ENCODE measurements around the gene TXNDC11.

The TXNDC11 gene

DNA sequence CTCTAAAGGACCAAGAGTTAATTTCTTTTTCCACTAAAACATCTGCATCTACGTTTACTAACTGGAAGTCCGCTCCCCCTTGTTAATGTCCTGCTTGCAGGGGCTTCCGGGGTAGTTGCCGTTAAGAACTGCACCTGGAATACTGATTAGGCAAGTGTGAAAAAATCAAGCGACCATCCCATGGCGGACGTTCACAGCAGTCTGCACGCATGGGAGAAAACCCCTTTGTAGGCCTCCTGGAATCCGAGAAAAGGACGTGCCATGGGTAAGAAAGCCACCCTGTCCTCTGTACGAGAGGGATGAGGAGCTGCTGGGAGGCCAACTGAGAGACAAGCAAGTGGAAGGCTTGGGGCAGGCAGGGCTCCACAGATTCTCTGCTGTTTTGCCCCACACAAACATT lies 59.5 kb downstream of the TXNDC11 start:
- H3K4me3 ChIP-seq (ENCODE audit: low read depth, low read length), result no peak overlapping the region
- TF ChIP-seq CTCF (IDR thresholded peaks at IDR 0.05; ENCODE audit: borderline replicate concordance, insufficient read depth, low read depth, low read length), result no peak

- no peak for TF ChIP-seq CTCF (IDR thresholded peaks at IDR 0.05; ENCODE audit: borderline replicate concordance, insufficient read depth, low read depth, low read length)
- H3K4me3 ChIP-seq (ENCODE audit: low read depth, low read length), result no peak overlapping the region
Measured at GRCh38 chr16:11682655-11683096, 60.0 kb downstream of the TXNDC11 start.

GRCh38 chr16:11681976-11682654 lies 60.5 kb downstream of the TXNDC11 start:
- H3K4me3 ChIP-seq (ENCODE audit: low read depth, low read length), result no peak overlapping the region
- TF ChIP-seq CTCF (IDR thresholded peaks at IDR 0.05; ENCODE audit: borderline replicate concordance, insufficient read depth, low read depth, low read length), result no peak

GRCh38 chr16:11681556-11681955 lies 61.1 kb downstream of the TXNDC11 start:
- no peak overlapping the region for H3K4me3 ChIP-seq (ENCODE audit: low read depth, low read length)
- TF ChIP-seq CTCF (IDR thresholded peaks at IDR 0.05; ENCODE audit: borderline replicate concordance, insufficient read depth, low read depth, low read length), result no peak

DNA sequence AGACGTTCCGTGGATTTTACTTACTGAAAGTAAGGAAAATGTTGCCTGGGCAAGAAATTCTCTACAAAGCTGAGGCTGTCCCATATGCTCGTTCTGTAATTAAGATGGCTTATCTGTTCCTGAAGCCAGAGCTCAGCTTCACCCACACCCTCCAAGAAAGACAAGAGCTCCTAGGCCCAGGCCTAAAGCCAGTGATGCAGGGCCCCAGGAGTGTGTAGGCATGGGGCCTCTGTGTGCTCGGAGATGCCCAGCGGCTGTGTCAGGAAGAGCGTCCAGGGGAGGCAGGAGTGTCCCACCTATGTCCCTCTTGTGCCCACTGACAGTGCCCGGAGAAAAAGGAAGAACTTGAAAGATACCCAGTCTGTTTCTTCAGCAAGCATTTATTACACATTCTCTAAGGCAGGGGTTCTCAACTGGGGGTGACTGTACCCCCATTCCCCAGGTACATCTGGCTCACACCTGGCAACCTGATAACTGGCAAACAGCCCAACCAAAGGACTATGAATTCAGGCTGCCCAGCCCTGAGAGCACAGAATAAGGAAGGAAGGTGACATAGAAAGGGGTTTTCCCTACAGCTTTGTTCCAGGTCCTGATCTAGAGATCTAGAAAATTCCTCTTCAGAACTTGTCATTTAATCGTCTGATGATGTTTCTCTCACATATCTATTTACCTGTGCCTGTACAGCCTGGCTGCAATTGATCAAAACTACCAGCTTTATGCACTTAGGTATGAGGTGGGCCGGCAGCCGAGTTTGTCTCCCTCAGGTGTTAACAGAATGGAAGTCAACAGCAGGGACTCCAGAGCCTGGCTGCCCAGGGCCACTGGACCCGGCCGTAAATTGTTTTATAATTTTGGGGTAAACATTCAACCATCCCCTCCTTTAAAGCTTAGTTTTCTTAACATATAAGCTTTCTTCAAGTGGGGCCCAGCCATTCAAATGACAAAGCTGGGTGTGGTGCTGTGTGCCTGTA lies 62.4 kb downstream of the TXNDC11 start:
- no peak overlapping the region for H3K4me3 ChIP-seq (ENCODE audit: low read depth, low read length)
- TF ChIP-seq CTCF (IDR thresholded peaks at IDR 0.05; ENCODE audit: borderline replicate concordance, insufficient read depth, low read depth, low read length), result no peak

GRCh38 chr16:11679250-11679649 lies 63.4 kb downstream of the TXNDC11 start:
- TF ChIP-seq CTCF (IDR thresholded peaks at IDR 0.05; ENCODE audit: borderline replicate concordance, insufficient read depth, low read depth, low read length), result no peak
- no peak overlapping the region for H3K4me3 ChIP-seq (ENCODE audit: low read depth, low read length)

Measured in GM12875 (cell line).